SK-N-SH (cell line): ENCODE measurements around the gene PTGES3.

Experiments used
- CTCF ChIP-seq: fragments of 200-600 bp; sonication (generic); IDR thresholded peaks from 2 replicates; pipeline ENCODE4 v1.6.1; 2017; ENCODE audit warnings: antibody characterized with exemption, mild to moderate bottlenecking, moderate library complexity
- EP300 ChIP-seq, 2 experiments: IDR thresholded peaks; 2 replicates each; pipeline versions ENCODE4 v1.4.0 to v1.6.1; 2012; ENCODE audit warnings: borderline replicate concordance in 1 of 2, low read depth in 1 of 2, low read length in 1 of 2
- MXI1 ChIP-seq: IDR thresholded peaks from 2 replicates; pipeline ENCODE4 v1.6.1; 2012; ENCODE audit warnings: mild to moderate bottlenecking, low read depth, low read length, improper control_type of control experiment
- POLR2AphosphoS5 ChIP-seq: IDR thresholded peaks from 2 replicates; pipeline ENCODE4 v1.6.1; 2012; ENCODE audit warnings: low read depth, low read length
- RCOR1 ChIP-seq: fragments of 150-350 bp; IDR thresholded peaks from 2 replicates; pipeline ENCODE4 v1.6.1; 2017; ENCODE audit warnings: antibody characterized with exemption, low read length
- SIN3A ChIP-seq: IDR thresholded peaks from 2 replicates; pipeline ENCODE4 v1.6.1; 2012; ENCODE audit warnings: low read depth, mild to moderate bottlenecking, low read length, moderate library complexity, borderline replicate concordance
- USF2 ChIP-seq: fragments of 150-350 bp; IDR thresholded peaks from 2 replicates; pipeline ENCODE4 v1.6.1; 2017; ENCODE audit warnings: antibody characterized with exemption, low read length, low read depth, borderline replicate concordance

GRCh38 chr12:56716933-56717880 is 29.1 kb upstream of the PTGES3 start:
- TF ChIP-seq MXI1, result no peak
- TF ChIP-seq POLR2AphosphoS5, result no peak
- no peak for TF ChIP-seq EP300 (IDR thresholded peaks at IDR 0.05; ENCODE audit: borderline replicate concordance in 1 of 2, low read depth in 1 of 2, low read length in 1 of 2)
- TF ChIP-seq CTCF, result no peak
- TF ChIP-seq RCOR1, result no peak
- TF ChIP-seq USF2, result no peak
- TF ChIP-seq SIN3A, result no peak
